HG02571 (cell line): ENCODE measurements around the gene FAM50B.
"Not testable (repeated sequence)": the region's sequence is repeated elsewhere in the genome, so short reads cannot be mapped to it uniquely, and the experiment has no call there.

Experiments used
- ATAC-seq: cut with Tn5 transposase; IDR thresholded peaks from one replicate; pipeline ENCODE4 v1.9.1; 2021; ENCODE audit warnings: mild to moderate bottlenecking, moderate library complexity; ENCODE audit not compliant: unreplicated experiment

The FAM50B gene

DNA sequence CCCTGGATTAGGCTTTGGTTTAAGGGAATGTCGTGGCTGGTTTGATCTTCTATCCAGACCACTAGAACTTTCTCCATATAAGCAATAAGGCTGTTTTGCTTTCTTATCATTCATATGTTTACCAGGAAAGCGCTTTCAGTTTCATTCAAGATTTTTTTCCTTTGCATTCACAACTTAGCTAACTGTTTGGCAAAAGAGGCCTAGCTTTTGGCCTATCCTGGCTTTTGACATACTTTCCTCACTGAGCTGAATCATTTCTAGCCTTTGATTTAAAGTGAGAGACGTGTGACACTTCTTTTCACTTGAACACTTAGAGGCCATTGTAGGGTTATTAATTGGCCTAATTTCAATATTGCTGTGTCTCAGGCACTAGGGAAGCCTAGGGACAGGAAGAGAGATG, 1.7 kb upstream of the FAM50B start:
- ATAC-seq: no peak

DNA sequence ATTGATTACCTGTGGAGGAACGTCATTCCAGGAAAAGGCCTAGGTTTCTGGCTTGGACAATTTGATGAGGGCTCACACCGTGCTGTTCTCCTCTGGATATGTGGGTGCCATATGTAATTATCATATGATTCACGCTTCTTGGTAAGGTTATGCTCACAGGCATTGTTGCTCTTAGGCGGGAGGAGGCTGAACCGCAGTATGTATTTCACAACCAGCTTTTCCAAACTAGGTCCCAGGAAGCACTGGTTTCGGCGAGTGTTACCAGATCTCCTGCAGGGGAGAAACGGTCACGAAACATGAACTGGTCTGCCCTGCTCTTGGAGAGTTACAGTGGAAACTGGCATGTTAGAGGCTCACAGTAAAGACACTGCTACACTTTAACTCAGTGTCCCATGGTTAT, 793 bp upstream of the FAM50B start:
- no peak for ATAC-seq

DNA sequence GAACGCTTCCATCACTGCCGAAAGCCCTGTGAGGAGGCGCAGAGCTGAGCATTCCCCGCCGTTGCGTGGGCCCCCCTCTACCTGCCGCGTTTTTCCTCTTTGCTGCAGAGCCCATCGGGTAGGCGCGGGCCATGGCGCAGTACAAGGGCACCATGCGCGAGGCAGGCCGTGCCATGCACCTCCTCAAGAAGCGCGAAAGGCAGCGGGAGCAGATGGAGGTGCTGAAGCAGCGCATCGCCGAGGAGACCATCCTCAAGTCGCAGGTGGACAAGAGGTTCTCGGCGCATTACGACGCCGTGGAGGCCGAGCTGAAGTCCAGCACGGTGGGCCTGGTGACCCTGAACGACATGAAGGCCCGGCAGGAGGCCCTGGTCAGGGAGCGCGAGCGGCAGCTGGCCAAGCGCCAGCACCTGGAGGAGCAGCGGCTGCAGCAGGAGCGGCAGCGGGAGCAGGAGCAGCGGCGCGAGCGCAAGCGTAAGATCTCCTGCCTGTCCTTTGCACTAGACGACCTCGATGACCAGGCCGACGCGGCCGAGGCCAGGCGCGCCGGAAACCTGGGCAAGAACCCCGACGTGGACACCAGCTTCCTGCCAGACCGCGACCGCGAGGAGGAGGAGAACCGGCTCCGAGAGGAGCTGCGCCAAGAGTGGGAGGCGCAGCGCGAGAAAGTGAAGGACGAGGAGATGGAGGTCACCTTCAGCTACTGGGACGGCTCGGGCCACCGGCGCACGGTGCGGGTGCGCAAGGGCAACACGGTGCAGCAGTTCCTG, 693 bp downstream of the FAM50B start:
- ATAC-seq: no peak

DNA sequence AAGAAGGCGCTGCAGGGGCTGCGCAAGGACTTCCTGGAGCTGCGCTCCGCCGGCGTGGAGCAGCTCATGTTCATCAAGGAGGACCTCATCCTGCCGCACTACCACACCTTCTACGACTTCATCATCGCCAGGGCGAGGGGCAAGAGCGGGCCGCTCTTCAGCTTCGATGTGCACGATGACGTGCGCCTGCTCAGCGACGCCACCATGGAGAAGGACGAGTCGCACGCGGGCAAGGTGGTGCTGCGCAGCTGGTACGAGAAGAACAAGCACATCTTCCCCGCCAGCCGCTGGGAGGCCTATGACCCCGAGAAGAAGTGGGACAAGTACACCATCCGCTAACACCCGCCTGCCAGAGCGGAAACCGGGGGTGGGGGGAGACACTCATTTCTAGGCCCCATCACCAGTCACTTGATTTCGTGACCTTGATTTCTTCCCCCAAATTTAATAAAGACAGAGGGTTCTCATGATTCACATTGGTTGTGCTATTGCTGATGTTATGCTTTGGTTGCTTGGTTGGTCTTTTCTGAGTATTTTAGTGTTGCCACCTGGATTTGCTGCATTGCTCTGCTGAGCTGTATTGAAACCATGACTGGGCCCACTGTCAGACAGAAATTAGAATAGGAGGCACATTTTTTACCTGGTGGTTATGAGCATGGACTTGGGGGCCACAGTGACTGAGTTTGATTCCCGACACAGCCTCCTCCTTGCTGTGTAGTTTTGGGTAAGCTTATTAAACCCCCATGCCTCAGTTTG, 1.5 kb downstream of the FAM50B start:
- no peak for ATAC-seq

DNA sequence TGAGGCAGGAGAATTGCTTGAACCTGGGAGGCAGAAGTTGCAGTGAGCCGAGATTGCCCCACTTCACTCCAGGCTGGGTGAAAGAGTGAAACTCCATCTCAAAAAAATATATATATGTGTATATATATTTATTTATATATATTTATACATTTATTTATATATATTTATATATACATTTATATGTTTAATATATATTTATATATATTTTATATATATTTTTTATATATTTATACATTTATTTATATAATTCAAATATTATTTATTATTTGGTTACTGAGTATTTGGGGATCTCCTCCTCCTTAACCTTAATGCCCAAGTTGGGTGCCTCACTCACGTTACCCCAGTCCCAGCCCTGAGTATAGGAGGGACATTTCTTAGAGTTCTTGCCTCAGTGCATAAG, 2.7 kb downstream of the FAM50B start:
- ATAC-seq: no peak

DNA sequence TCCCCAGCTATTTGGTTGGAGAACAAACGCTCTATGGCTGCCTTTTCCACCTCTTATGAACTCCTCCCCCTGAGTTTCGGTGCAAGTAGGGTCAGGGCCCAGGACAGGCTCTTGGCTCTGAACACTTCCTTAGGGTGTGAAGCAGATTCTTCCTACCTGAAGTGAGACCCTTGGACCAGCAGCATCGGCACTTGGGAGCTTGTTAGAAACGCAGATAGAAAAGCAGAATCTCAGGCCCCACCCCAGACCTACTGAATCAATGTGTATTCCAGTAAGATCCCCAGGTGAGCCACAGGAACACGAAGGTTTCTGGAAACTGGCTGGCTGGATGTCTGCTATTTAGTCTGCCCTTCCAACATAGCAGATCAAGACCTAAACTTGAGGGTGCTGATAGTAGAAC, 3.2 kb downstream of the FAM50B start:
- no peak for ATAC-seq

DNA sequence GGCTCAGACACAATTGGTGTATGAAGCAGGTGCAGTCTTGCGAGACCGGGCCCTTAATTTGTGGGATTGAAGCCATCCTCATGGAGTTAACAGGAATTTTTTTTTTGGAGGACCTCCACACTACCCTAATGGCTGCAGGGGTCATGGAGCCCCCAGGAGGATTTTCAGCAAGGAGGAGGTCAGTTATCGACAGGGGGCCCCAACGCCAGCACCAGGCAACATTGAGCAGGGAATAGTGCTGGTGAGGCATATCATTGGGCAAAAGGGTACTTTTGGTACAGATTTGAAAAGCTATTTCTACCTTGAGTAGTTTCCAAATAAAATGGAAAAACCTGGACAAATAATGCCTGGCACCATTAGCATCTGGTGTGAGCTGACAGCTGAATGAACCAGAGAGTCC, 6.7 kb downstream of the FAM50B start:
- no peak for ATAC-seq

DNA sequence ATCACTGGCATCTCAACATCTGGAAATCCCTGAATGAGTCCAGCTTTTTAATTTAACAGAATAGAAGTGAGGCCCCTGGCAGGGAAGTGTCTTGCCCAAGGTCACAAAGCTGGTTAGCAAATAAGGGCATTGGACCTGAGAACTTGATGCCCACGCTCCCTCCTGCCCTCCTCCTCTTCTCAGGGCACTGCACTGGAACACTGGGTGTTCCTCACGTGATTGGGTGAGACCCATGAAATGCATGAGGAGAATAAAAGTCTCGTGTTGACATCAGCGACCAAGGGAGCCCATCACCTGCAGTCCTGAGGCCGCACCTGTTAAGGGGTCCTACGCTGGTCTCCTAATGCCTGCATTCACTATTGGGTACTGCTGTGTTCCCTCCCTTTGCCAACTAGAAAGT, 7.4 kb downstream of the FAM50B start:
- no peak for ATAC-seq

DNA sequence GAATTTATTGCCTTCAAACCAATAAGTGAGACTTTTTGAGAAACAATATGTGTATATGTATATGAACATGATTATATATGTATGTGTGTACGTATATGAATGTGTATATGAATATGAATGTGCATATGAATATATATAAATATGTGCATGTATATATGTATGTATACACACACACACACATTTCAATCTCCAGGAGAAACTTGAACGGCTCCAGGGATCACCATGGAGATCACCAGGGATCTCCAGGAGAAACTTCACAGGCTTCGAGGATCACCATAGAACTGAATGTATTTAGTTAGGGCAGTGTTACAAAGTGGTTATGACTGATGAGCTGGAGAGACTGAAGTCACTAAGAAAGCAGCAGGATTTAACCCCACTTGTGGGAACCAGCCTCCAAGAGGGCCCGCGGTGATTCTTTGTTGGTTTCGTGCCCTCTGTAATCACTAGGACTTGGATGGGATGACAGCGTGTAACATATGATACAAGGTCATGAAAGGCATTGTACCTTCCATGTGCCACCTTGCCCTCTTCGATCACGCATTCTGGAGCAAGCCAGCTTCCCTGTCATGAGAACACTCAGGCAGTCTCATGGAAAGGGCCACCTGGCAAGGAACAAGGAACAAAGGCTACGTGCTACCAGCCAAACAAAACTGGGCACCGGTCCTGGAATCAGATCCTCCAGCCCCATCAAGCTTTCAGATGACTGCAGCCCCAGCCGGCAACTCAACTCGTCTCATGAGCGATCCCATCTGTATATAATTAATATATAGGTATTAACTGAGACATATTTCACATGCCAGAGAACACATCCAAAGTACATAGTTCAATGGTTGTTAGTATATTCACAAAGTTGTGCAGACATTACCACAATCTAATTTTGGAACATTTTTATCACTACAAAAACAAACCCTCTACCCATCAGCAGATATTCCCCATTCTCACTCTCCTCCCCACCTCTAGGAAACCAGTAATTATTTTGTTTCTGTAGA, 8.6 kb downstream of the FAM50B start:
- ATAC-seq: no peak

DNA sequence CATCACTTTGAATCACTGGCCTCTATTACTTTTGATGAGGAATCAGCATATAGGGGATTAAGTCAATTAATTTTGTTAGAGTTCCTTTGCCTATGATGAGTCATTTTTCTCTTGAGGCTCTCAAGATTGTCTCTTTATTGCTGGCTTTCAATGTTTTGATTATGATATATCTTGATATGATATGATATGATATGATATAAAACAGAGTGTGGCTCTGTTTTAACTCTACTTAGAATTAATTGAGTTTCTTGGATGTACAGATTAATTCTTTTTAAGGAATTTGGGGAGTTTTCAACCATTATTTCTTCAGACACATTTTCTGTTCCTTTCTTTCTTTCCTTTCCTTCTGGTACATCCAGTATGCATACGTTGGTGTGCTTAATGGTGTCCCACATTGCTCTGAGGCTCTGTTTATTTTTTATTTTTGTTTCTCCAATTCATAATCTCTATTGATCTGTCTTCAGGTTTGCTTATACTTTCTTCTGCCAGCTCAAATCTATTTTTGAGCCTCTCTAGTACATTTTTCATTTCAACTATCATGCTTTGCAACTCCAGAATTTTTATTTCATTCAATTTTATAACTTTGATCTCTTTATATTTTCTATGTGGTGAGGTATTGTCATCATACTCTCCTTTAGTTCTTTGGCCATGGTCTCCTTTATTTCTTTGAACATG, 10.8 kb downstream of the FAM50B start:
- no peak for ATAC-seq

DNA sequence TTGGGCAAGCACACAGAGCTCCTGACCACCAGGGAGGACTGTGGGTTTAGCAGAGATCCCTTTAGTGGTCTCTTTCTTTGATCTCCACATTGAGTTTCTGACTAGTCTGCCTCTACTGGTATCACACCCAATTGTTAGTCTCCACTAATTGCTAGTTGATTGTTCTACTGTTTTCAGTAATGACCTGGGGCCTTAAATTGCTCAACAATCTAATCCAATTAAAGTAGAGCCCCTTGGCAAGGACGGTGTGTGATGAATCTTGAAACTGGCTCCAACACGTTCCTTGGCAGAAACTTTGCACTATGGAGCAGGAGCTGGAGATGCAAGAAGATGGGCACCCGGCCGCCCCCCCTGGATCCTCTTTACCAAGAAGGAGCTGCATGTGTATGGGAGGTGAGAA, 12.3 kb downstream of the FAM50B start:
- no peak for ATAC-seq

DNA sequence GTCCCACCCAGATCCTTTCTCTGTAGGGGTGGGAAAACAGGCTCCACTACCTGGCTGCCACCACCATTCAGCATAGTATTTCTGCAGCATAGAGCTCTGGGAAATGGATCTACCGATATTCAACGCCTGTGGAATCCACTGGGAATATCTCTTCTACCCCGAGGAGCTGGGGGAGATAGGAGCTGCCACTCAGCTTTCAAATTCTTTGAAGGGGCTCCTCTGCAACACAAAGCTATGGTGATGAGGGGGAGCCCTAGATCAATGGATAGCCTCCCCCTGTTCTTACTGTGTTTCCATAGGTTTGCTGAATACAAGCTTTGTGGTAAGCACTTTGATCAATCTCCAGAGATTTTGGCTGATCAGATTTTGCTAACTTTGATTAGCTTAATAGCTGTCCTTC, 12.9 kb downstream of the FAM50B start:
- no peak for ATAC-seq

DNA sequence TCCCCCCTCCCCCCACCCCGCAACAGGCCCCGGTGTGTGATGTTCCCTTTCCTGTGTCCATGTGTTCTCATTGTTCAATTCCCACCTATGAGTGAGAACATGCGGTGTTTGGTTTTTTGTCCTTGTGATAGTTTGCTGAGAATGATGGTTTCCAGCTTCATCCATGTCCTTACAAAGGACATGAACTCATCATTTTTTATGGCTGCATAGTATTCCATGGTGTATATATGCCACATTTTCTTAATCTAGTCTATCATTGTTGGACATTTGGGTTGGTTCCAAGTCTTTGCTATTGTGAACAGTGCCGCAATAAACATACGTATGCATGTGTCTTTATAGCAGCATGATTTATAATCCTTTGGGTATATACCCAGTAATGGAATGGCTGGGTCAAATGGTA, 14.1 kb downstream of the FAM50B start:
- not testable (repeated sequence) for ATAC-seq

DNA sequence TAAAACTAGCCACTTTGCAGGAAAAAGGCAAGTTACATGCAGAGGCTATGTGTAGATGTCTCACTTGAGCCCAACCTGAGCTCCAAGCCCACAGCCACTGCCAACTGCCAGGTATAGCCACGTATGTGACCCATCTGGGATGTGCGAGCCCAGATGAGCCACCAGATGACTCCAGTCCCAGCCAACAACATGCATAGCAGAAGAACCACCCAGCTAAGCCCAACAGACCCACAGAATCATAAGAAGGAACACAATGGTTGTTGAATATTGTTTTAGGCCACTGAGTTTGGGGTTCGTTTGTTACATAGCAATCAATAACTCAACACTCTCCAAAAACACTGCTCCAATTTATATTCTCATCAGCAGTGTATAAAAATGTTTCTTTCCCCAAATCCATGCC, 16.3 kb downstream of the FAM50B start:
- ATAC-seq: no peak

DNA sequence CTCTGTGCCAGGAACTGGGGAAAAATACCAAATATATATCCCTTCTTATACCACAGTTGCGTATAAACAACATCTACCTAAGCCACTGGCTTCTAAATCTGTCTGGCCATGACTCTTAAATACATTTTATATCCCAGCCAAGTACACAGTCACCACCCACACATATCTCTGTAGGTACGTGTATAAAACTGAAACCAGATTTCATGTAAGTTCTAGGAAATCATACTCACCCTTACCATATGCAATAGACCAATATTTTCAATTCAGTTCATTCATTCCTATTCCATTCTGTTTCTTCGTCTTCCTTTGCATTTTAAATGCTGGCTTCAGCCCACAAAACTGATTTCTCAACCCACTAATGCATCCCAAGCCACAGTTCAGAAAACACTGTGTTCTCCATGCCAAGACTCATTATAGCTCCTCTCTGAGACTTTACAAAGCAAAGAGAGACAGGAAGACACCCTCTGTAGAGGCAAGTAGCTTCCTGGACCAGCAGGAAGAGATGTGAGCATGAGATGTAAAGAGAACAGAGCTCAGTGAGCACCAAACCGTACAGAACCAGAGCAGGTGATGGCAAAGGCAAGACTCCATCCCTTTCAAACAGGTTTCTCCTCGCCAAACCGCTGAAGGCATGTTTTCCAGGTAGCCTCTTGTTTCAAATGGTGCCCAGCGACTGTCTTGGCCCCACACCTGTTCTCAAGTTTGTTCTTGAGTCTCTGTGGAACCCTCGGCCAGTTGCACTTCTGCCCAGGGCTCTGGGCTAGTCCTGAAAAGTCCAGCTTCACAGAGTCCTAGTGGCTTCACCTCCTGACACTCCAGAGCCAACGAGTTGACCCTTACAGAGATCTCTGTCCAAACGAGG, 18.7 kb downstream of the FAM50B start:
- no peak for ATAC-seq

DNA sequence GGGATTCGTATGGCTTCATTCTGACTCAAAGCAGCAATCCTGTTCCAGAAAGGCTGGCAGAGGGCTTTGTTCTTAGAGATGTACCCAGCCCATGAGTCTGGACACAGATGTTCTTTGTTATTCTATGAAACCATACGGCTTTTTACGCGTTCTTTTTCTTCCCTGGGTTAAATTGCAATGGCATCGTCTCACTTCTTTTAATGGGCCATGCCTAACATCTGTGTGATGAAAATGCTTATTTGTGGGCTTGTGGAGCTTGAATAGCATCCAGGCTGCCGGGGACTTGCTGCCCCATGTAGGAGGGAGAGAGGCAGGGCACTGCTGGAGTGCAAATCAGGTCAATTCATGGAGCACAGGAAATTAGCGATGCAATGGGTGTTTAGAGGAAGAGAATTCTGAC, 19.4 kb downstream of the FAM50B start:
- no peak for ATAC-seq

DNA sequence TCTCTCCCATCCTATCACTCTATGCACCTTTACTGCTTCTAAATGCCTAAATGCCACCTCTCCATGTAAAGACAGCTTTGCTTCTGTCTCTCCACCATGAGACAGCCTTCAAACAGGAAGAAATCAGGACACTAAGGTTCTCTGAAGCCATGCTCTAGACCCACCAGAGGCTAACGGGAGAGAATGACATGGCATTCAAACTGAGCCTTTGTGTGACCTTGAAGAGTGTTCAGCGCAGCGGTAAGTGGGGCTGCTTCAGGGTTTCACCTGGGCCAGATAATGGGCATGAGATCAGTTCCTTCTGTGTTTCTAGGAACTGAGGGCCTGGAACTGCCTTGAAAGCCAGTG, 20.1 kb downstream of the FAM50B start:
- no peak for ATAC-seq

DNA sequence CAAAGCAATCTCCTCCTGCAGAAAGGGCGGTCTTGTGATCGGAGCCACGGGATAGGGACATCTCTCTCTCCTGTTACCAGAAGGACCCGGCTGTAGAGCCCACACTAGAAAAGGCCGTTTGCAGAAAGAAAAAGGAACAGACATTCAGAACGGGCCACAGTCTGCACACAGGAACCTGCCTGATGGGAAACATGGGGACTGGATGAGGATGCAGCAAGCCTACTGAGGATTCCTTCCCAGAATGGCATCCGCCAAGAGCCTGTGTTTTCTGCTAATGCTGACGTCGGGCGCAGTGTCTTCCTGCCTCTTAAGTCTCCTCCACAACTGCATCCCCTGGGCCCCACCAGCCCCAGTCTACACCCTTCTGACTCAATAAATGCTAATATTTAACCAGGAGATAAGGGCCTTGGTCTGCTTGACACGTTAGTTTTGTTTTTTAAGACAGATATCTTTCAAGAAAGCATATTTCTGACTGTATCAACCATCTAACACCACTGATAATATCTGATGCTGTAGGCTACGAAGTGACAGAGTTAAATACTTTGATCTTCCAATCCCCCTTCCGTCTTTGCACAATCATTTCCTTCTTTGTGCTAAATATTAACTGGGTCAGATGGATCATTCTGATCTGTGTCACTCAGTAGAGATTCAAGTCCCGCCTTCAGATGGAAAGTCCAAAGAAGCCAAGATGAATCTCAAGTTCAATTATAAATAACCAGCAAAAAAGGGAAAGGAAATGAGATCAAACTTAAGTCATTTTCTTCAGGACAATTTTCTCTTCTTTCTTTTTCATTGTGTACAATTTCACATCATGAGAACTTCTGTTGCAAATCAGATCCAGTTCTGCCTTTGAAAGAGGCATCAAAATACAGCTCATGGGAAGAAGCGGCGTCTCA, 20.7 kb downstream of the FAM50B start:
- no peak for ATAC-seq

DNA sequence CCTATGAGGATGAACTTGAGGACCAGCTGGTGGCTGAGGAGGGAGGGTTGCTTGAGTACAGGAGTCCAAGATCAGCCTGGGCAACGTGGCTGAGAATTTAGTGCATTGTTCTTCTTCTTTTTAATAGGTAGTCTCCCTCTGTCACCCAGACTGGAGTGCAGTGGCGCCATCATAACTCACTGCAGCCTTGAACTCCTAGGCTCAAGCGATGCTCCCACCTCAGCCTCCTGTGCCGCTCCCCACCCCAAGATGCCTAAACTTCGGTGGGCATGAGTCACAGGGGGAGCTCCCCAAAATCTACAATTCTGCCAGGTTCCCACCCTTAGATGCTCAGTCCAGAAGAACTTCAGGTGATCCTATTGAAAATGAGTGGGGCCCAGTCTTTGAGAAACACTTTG, 21.4 kb downstream of the FAM50B start:
- ATAC-seq: no peak
